ENCODE measurements around the gene RLN3. TPM values are rescaled to one million over a fixed set of nuclear protein-coding genes. Genes with fewer than 3 reads are reported as not detected.

The RLN3 gene
- total RNA-seq, 4 donors from 2014 or later: not detected

DNA sequence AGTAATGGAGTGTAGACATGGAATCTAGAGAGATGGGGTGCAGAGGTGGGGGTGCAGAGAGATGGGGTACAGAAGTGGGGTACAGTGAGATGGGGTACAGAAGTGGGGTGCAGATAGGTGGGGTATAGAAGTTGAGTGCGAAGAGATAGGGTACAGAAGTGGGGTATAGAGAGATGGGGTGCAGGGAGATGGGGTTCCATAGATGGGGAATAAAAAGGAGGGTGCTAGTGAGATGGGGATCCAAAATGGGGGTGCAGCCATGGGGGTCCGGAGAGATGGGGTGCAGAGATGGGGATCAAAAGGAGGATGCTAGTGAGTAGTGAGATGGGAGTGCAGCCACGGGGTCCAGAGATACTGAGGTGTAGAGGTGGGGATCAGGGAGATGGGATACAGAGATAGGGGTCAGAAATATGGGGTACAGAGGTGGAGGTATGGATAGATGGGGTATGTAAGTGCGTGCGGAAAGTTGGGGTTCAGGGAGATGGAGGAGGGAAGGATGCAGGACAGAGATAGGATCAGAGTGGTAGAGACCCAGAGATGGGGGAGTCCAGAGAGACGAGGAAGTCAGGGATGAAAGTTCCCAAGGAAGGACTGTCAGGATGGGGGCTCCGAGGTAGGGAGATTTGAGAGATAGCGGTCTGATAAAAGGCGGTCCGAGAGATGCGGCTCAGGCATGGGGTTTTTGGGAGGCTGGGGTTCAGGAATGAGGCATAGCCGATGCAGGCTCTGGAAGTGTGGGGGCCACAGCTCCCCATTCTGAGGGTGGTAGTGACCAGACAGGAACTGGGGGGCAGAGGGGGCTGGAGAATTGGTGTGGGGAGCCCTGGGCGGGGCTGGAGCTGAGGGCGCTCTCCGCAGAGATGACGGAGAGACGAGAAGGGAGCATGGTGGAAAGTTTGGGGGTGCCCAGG, 30.5 kb downstream of the RLN3 start:
- DNase-seq (ENCODE audit: extremely low spot score): no peak
- Histone ChIP-seq H3K9me3 (peaks cover 0 to 3% (median under 1%) of the 10 kb centered on the region in 4 donors), H3K27me3 (peaks cover 0 to 64% (median 23%) of the 10 kb centered on the region in 4 donors), H3K4me1 (peaks cover 5 to 28% (median 26%) of the 10 kb centered on the region in 4 donors), H3K4me3 (peak overlapping the region in 1 of 4 donors; percentile 46), H3K27ac (replicated peaks in 1 of 4) (no peak overlapping the region), H3K36me3 (no peaks in the 10 kb centered on the region)
- intact Hi-C loops (cut with DNase I): loop anchor here (5.0 kb wide), 1 partner anchor 176 kb away; no protein-coding TSS in a partner anchor
- WGBS: 29% methylated on average over 17 of the region's 17 CpGs
- TF ChIP-seq, protein P1, sequence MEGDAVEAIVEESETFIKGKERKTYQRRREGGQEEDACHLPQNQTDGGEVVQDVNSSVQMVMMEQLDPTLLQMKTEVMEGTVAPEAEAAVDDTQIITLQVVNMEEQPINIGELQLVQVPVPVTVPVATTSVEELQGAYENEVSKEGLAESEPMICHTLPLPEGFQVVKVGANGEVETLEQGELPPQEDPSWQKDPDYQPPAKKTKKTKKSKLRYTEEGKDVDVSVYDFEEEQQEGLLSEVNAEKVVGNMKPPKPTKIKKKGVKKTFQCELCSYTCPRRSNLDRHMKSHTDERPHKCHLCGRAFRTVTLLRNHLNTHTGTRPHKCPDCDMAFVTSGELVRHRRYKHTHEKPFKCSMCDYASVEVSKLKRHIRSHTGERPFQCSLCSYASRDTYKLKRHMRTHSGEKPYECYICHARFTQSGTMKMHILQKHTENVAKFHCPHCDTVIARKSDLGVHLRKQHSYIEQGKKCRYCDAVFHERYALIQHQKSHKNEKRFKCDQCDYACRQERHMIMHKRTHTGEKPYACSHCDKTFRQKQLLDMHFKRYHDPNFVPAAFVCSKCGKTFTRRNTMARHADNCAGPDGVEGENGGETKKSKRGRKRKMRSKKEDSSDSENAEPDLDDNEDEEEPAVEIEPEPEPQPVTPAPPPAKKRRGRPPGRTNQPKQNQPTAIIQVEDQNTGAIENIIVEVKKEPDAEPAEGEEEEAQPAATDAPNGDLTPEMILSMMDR (IDR thresholded peaks at IDR 0.05): no peak
- no peak for TF ChIP-seq EP300 (IDR thresholded peaks at IDR 0.05)
- TF ChIP-seq POLR2A (IDR thresholded peaks at IDR 0.05; ENCODE audit: low read depth): no peak
- no peak for TF ChIP-seq POLR2AphosphoS5 (IDR thresholded peaks at IDR 0.05)

DNA sequence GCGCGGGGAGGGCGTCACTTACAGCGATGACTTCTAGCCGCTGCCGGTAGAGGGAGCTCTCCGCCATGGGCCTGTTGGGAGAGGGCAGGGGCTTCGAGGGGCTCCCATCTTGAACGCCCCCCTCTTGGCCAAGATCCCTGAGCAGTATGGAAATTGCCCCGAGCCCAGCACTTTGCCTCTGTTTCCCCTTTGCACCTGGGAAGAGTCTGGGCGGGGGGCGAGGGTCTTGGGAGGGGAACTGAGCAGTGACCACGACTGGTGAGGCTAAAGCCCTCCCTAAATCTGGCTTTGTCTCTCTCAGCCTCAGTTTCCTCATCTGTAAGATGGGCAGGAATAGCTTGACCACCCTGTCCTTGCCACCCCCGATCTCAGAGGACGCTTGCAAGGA, 31.1 kb downstream of the RLN3 start:
- Histone ChIP-seq H3K9me3 (no peaks in the 10 kb centered on the region), H3K4me1 (peaks cover 5 to 28% (median 26%) of the 10 kb centered on the region in 4 donors), H3K27ac (replicated peaks in 1 of 4) (no peak overlapping the region), H3K36me3 (no peaks in the 10 kb centered on the region), H3K27me3 (peaks cover 0 to 67% (median 23%) of the 10 kb centered on the region in 4 donors), H3K4me3 (no peak overlapping the region)
- intact Hi-C loops (cut with DNase I): loop anchor here (5.0 kb wide), 1 partner anchor 177 kb away; no protein-coding TSS in a partner anchor
- WGBS: 21% methylated on average over 13 of the region's 15 CpGs
- DNase-seq (ENCODE audit: extremely low spot score): no peak
- TF ChIP-seq, protein P1 (IDR thresholded peaks at IDR 0.05): peak; percentile 25 to 66 (median 41)
- TF ChIP-seq POLR2AphosphoS5 (IDR thresholded peaks at IDR 0.05): no peak

DNA sequence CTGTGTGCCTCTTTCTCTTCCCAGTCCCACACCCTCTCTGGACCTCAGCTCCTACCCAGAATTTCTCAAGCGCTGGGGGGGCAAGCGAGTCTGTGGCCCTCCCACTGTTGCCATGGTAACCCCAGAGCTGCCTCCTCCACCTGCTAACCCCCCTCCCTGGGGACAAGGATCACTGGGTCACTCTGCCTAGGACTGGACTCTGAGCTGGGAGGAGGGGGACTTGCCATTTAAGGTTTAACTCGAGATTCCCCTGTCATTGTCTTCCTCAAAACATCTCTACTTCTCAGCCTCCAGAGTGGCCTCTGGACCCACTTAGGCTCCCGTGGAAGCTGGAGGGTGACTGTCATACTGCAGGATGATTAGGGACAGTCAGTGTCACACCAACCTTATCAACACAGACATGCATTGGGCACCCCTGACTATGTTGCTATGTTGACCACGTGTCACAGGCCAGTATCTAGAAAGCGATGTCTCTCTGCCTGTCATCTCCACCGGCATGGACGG, 31.8 kb downstream of the RLN3 start:
- WGBS: 58% methylated on average over 8 of the region's 8 CpGs
- DNase-seq (ENCODE audit: extremely low spot score): no peak
- peaks cover 0 to 67% (median 23%) of the 10 kb centered on the region in 4 donors for H3K27me3 ChIP-seq
- no peaks in the 10 kb centered on the region for H3K36me3 ChIP-seq
- H3K9me3 ChIP-seq: no peaks in the 10 kb centered on the region
- intact Hi-C loops (cut with DNase I): loop anchor here (5.0 kb wide), 1 partner anchor 177 kb away; no protein-coding TSS in a partner anchor
- no peak for TF ChIP-seq EP300 (IDR thresholded peaks at IDR 0.05)
- no peak for TF ChIP-seq POLR2A (IDR thresholded peaks at IDR 0.05; ENCODE audit: low read depth)
- no peak for TF ChIP-seq POLR2AphosphoS5 (IDR thresholded peaks at IDR 0.05)
- TF ChIP-seq, protein P1 (IDR thresholded peaks at IDR 0.05): no peak
- no peak overlapping the region for H3K27ac ChIP-seq (replicated peaks in 1 of 4)
- peaks cover 5 to 28% (median 26%) of the 10 kb centered on the region in 4 donors for H3K4me1 ChIP-seq
- H3K4me3 ChIP-seq: no peak overlapping the region

DNA sequence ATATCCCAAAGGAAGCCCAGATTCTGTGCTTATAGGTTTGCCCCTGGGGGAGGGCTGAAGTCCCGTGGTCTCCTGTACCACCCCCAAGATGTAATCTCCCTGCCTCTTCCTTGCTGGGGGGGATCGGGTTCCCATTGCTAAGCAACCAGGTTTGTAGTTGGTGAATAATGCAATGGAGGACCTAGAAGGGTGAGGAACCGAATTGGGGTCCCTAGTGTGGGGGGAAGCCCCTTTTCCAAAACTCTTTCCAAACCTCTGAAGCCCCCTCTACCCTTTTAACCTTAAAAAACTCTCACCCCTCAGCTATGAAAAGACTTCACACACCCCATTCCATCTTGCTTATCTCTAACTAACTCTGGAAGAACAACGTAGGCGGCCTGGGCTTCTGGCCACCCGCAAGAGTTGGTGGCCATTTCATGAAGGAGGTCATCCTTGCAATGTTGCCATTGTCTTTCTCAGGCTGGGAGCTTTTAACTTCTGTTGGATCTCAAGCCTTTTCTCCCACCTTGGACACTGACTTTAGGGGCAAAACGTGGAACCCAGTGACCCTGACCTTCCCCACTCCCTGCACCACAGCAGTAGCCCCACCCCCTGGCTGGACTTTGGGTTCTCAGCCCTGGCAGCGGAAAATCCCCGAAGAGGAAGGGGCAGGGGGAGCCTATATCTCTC, 33.3 kb downstream of the RLN3 start:
- WGBS: 68% methylated on average over 7 of the region's 9 CpGs
- H3K4me1 ChIP-seq: peaks cover 5 to 28% (median 26%) of the 10 kb centered on the region in 4 donors

More for the DNA sequence above, 33.3 kb downstream of the RLN3 start:
- Histone ChIP-seq H3K4me3 (no peak overlapping the region), H3K36me3 (no peaks in the 10 kb centered on the region), H3K9me3 (no peaks in the 10 kb centered on the region), H3K27ac (replicated peaks in 1 of 4) (no peak overlapping the region), H3K27me3 (peaks cover 0 to 67% (median 23%) of the 10 kb centered on the region in 4 donors)
- DNase-seq (ENCODE audit: extremely low spot score): no peak
- TF ChIP-seq EP300 (IDR thresholded peaks at IDR 0.05) (no peak), POLR2A (IDR thresholded peaks at IDR 0.05; ENCODE audit: low read depth) (no peak), POLR2AphosphoS5 (IDR thresholded peaks at IDR 0.05) (no peak)
- TF ChIP-seq, protein P1 (IDR thresholded peaks at IDR 0.05): no peak
- intact Hi-C loops (cut with DNase I): no loop called here

Data from esophagus muscularis mucosa (tissue), 4 donors.